ENCODE data around the gene POLR2B. TPM values are rescaled to one million over a fixed set of nuclear protein-coding genes. Genes with fewer than 3 reads are reported as not detected.

The POLR2B gene
- total RNA-seq, 1 experiment from 2014 or later = 101 TPM

- no peaks in the 10 kb centered on the region for H3K27me3 Mint-ChIP-seq (ENCODE audit: insufficient read depth, unreplicated experiment)
- CTCF ChIA-PET = interaction anchor here (1.3 kb wide), 1 partner anchor 19 kb away, joined by 4 read pairs; the partner anchor contains the start of gene NOA1
- POLR2A ChIA-PET = interaction anchor here (0.6 to 3.3 kb wide), 7 partner anchors 16 to 200 kb away, joined by 3 to 26 read pairs (median 3); partner anchors contain the start of genes NOA1, POLR2B and REST
- peak overlapping the region; percentile 50 for H3K27ac Mint-ChIP-seq (ENCODE audit: low read depth, unreplicated experiment)
- no TSS peak for BruUV-seq (replicated peaks)
- TF ChIP-seq CTCF (IDR thresholded peaks at IDR 0.05; ENCODE audit: unreplicated experiment) = no peak
- peak overlapping the region; percentile 36 for H3K4me3 Mint-ChIP-seq (ENCODE audit: unreplicated experiment)
- intact Hi-C loops (cut with micrococcal nuclease) = no loop called here
- peak; percentile 93 for DNase-seq (ENCODE audit: unreplicated experiment)
- peaks cover 18% of the 10 kb centered on the region for H3K36me3 Mint-ChIP-seq (ENCODE audit: insufficient read depth, unreplicated experiment)
- H3K4me1 Mint-ChIP-seq (ENCODE audit: insufficient read depth, unreplicated experiment) = peaks cover 9% of the 10 kb centered on the region
- H3K9me3 Mint-ChIP-seq (ENCODE audit: unreplicated experiment) = no peaks in the 10 kb centered on the region
Measured at GRCh38 chr4:56958111-56958517, 20.6 kb upstream of the POLR2B start.

- no TSS peak for BruUV-seq (replicated peaks)
- TF ChIP-seq CTCF (IDR thresholded peaks at IDR 0.05; ENCODE audit: unreplicated experiment) = no peak
- POLR2A ChIA-PET = interaction anchor here (5.3 kb wide), 1 partner anchor 19 kb away, joined by 29 read pairs; the partner anchor contains the start of genes NOA1 and POLR2B
- intact Hi-C loops (cut with micrococcal nuclease) = no loop called here
- Mint-ChIP-seq H3K4me1 (ENCODE audit: insufficient read depth, unreplicated experiment) (peaks cover 9% of the 10 kb centered on the region), H3K36me3 (ENCODE audit: insufficient read depth, unreplicated experiment) (peaks cover 24% of the 10 kb centered on the region), H3K4me3 (ENCODE audit: unreplicated experiment) (no peak overlapping the region), H3K27me3 (ENCODE audit: insufficient read depth, unreplicated experiment) (no peaks in the 10 kb centered on the region), H3K9me3 (ENCODE audit: unreplicated experiment) (no peaks in the 10 kb centered on the region), H3K27ac (ENCODE audit: low read depth, unreplicated experiment) (no peak overlapping the region)
- CTCF ChIA-PET = interaction anchor here (0.6 kb wide), 1 partner anchor 282 kb away, joined by 4 read pairs; no protein-coding TSS in a partner anchor
- no peak for DNase-seq (ENCODE audit: unreplicated experiment)
Measured at GRCh38 chr4:56959100-56959499, 19.6 kb upstream of the POLR2B start.

GRCh38 chr4:56961107-56961500, 17.6 kb upstream of the POLR2B start:
- TF ChIP-seq CTCF (IDR thresholded peaks at IDR 0.05; ENCODE audit: unreplicated experiment) = no peak
- ChIA-PET POLR2A (interaction anchor here (1.1 to 5.3 kb wide), 3 partner anchors 17 to 52 kb away, joined by 3 to 29 read pairs (median 3); partner anchors contain the start of genes NOA1 and POLR2B), CTCF (interaction anchor here (0.7 to 1.7 kb wide), 5 partner anchors 12 to 43 kb away, joined by 3 to 5 read pairs (median 4); partner anchors contain the start of gene NOA1)
- Mint-ChIP-seq H3K4me1 (ENCODE audit: insufficient read depth, unreplicated experiment) (peaks cover 9% of the 10 kb centered on the region), H3K27me3 (ENCODE audit: insufficient read depth, unreplicated experiment) (no peaks in the 10 kb centered on the region), H3K36me3 (ENCODE audit: insufficient read depth, unreplicated experiment) (peaks cover 44% of the 10 kb centered on the region), H3K4me3 (ENCODE audit: unreplicated experiment) (no peak overlapping the region), H3K27ac (ENCODE audit: low read depth, unreplicated experiment) (no peak overlapping the region), H3K9me3 (ENCODE audit: unreplicated experiment) (no peaks in the 10 kb centered on the region)
- intact Hi-C loops (cut with micrococcal nuclease) = no loop called here
- DNase-seq (ENCODE audit: unreplicated experiment) = no peak
- no TSS peak for BruUV-seq (replicated peaks)

- BruUV-seq (replicated peaks) = no TSS peak
- ChIA-PET CTCF (no interaction called here), POLR2A (no interaction called here)
- no peaks in the 10 kb centered on the region for H3K9me3 Mint-ChIP-seq (ENCODE audit: unreplicated experiment)
- H3K36me3 Mint-ChIP-seq (ENCODE audit: insufficient read depth, unreplicated experiment) = peaks cover 87% of the 10 kb centered on the region
- peaks cover 6% of the 10 kb centered on the region for H3K4me1 Mint-ChIP-seq (ENCODE audit: insufficient read depth, unreplicated experiment)
- intact Hi-C loops (cut with micrococcal nuclease) = no loop called here
- DNase-seq (ENCODE audit: unreplicated experiment) = no peak
- no peak overlapping the region for H3K27ac Mint-ChIP-seq (ENCODE audit: low read depth, unreplicated experiment)
- no peak overlapping the region for H3K4me3 Mint-ChIP-seq (ENCODE audit: unreplicated experiment)
- TF ChIP-seq CTCF (IDR thresholded peaks at IDR 0.05; ENCODE audit: unreplicated experiment) = no peak
- no peaks in the 10 kb centered on the region for H3K27me3 Mint-ChIP-seq (ENCODE audit: insufficient read depth, unreplicated experiment)
Measured at GRCh38 chr4:56971383-56971782, 7.3 kb upstream of the POLR2B start.

Data from MCF 10A (cell line).